Measurements from ENCODE around the gene SSH2. TPM values are rescaled to one million over a fixed set of nuclear protein-coding genes. Genes with fewer than 3 reads are reported as not detected.

Gene SSH2
- total RNA-seq, 6 experiments from 2014 or later: 22.2 to 27.0 (median 23.2) TPM

DNA sequence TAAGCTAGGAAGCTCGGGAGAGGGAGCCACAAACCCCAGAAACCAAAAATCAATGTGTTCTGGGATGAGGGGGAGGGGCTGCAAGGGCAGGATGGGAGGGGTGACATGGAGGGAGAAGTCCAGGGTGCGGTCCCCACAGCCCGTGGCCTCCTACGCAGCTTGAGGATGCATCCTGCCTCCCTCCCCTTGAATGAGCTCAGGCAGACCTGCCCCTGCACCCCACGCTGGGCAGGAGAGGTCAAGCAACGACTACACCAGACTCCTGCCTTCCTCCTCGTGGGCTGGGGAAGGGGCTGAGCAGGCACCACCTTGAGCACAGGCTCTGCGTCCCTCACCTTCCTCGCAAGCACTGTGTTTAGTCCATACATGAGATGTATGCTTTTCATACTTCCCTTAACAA lies 333.2 kb downstream of the SSH2 start:
- Mint-ChIP-seq H3K4me3 (no peak overlapping the region), H3K27ac (no peak overlapping the region), H3K4me1 (ENCODE audit: low read depth) (peaks cover 17% of the 10 kb centered on the region), H3K36me3 (ENCODE audit: low read depth) (no peaks in the 10 kb centered on the region), H3K9me3 (no peaks in the 10 kb centered on the region), H3K27me3 (ENCODE audit: insufficient read depth) (peaks cover 7% of the 10 kb centered on the region)
- TF ChIP-seq CTCF (IDR thresholded peaks at IDR 0.05): no peak
- DNase-seq: no peak

GRCh38 chr17:29595943-29596774 lies 333.9 kb downstream of the SSH2 start:
- H3K27ac Mint-ChIP-seq: no peak overlapping the region

GRCh38 chr17:29595107-29595942 lies 334.7 kb downstream of the SSH2 start:
- no peak for DNase-seq
- peaks cover 32% of the 10 kb centered on the region for H3K4me1 Mint-ChIP-seq (ENCODE audit: low read depth)
- H3K4me3 Mint-ChIP-seq: no peak overlapping the region; the same call in 1 of the 2 replicates
- TF ChIP-seq CTCF (IDR thresholded peaks at IDR 0.05): no peak
- no peaks in the 10 kb centered on the region for H3K36me3 Mint-ChIP-seq (ENCODE audit: low read depth)
- H3K27me3 Mint-ChIP-seq (ENCODE audit: insufficient read depth): peaks cover 7% of the 10 kb centered on the region; the same call in 1 of the 2 replicates
- no peaks in the 10 kb centered on the region for H3K9me3 Mint-ChIP-seq
- no peak overlapping the region for H3K27ac Mint-ChIP-seq

More at GRCh38 chr17:29595943-29596774, 333.9 kb downstream of the SSH2 start:
- DNase-seq: no peak
- Mint-ChIP-seq H3K9me3 (no peaks in the 10 kb centered on the region), H3K4me3 (no peak overlapping the region), H3K4me1 (ENCODE audit: low read depth) (peaks cover 24% of the 10 kb centered on the region), H3K27me3 (ENCODE audit: insufficient read depth) (peaks cover 8% of the 10 kb centered on the region; the same call in 1 of the 2 replicates), H3K36me3 (ENCODE audit: low read depth) (no peaks in the 10 kb centered on the region)
- no peak for TF ChIP-seq CTCF (IDR thresholded peaks at IDR 0.05)

GRCh38 chr17:29594519-29595090 lies 335.4 kb downstream of the SSH2 start:
- H3K4me1 Mint-ChIP-seq (ENCODE audit: low read depth): peaks cover 39% of the 10 kb centered on the region
- H3K36me3 Mint-ChIP-seq (ENCODE audit: low read depth): no peaks in the 10 kb centered on the region
- peaks cover 7% of the 10 kb centered on the region; the same call in 1 of the 2 replicates for H3K27me3 Mint-ChIP-seq (ENCODE audit: insufficient read depth)
- H3K27ac Mint-ChIP-seq: no peak overlapping the region
- H3K4me3 Mint-ChIP-seq: peak overlapping the region; percentile 57
- DNase-seq: no peak
- no peak for TF ChIP-seq CTCF (IDR thresholded peaks at IDR 0.05)
- no peaks in the 10 kb centered on the region for H3K9me3 Mint-ChIP-seq
